Keratinocyte (primary cell): ENCODE measurements around the gene CLEC16A.

Source experiments
- CTCF ChIP-seq, 3 experiments: IDR thresholded peaks in 1 of 3; conservative IDR thresholded peaks in 1 of 3; optimal IDR thresholded peaks in 1 of 3; 2 replicates in 2 of 3; 3 replicates in 1 of 3; pipeline versions ENCODE3 to v1.5.1; 2011; ENCODE audit warnings: low read length in 3 of 3, mild to moderate bottlenecking in 3 of 3, moderate library complexity in 2 of 3, control low read depth in 1 of 3, inconsistent platforms in 1 of 3; ENCODE audit not compliant: insufficient read depth in 2 of 3; ENCODE audit errors: extremely low read depth in 1 of 3
- EZH2 ChIP-seq: IDR thresholded peaks from one replicate; pipeline ENCODE4 v1.6.1; 2012; ENCODE audit warnings: inconsistent platforms, mild to moderate bottlenecking, low read length, moderate library complexity

GRCh38 chr16:11066261-11066870, 122.0 kb downstream of the CLEC16A start:
- TF ChIP-seq CTCF (optimal IDR thresholded peaks at IDR 0.05 in 1 of 3, IDR thresholded peaks at IDR 0.05 in 1 of 3, conservative IDR thresholded peaks at IDR 0.05 in 1 of 3; ENCODE audit: extremely low read depth in 1 of 3, insufficient read depth in 2 of 3, low read length in 3 of 3) (no peak), EZH2 (no peak)
